ENCODE results near the gene KAT8.

The KAT8 gene

GRCh38 chr16:31108794-31109558 lies 8.5 kb upstream of the KAT8 start:
- DNase-seq = no peak

GRCh38 chr16:31109622-31110021 lies 7.8 kb upstream of the KAT8 start:
- no peak for DNase-seq

GRCh38 chr16:31110106-31111034 lies 7.1 kb upstream of the KAT8 start:
- DNase-seq = no peak

- no peak for DNase-seq
These were observed 5.5 kb upstream of the KAT8 start for GRCh38 chr16:31111881-31112466.

- DNase-seq = no peak
These were observed 4.8 kb upstream of the KAT8 start for GRCh38 chr16:31112711-31113110.

GRCh38 chr16:31113121-31114120 lies 4.0 kb upstream of the KAT8 start:
- DNase-seq = no peak

- no peak for DNase-seq
These were observed 3.0 kb upstream of the KAT8 start for GRCh38 chr16:31114468-31114867.

- DNase-seq = no peak
These were observed 1.0 kb downstream of the KAT8 start for GRCh38 chr16:31118223-31119155.

GRCh38 chr16:31120129-31120528 lies 2.7 kb downstream of the KAT8 start:
- DNase-seq = no peak

GRCh38 chr16:31125844-31126243 lies 8.4 kb downstream of the KAT8 start:
- no peak for DNase-seq

- DNase-seq = no peak
These were observed 9.7 kb downstream of the KAT8 start for GRCh38 chr16:31127182-31127581.

- DNase-seq = peak; percentile 46
These were observed 11.5 kb downstream of the KAT8 start for GRCh38 chr16:31128711-31129567.

GRCh38 chr16:31129568-31130335 lies 12.3 kb downstream of the KAT8 start:
- peak; percentile 62 for DNase-seq

GRCh38 chr16:31130336-31130891 lies 12.9 kb downstream of the KAT8 start:
- peak; percentile 33 for DNase-seq

GRCh38 chr16:31130899-31131298 lies 13.4 kb downstream of the KAT8 start:
- DNase-seq = peak; percentile 22

GRCh38 chr16:31131416-31131815 lies 14.0 kb downstream of the KAT8 start:
- DNase-seq = no peak

- no peak for DNase-seq
These were observed 14.4 kb downstream of the KAT8 start for GRCh38 chr16:31131841-31132271.

- peak; percentile 22 for DNase-seq
These were observed 15.0 kb downstream of the KAT8 start for GRCh38 chr16:31132303-31132979.

Measured in femur (tissue), 1 donor.